ENCODE measurements around the gene KRTAP5-11. TPM values are rescaled to one million over a fixed set of nuclear protein-coding genes. Genes with fewer than 3 reads are reported as not detected.
"Not testable (repeated sequence)": the region's sequence is repeated elsewhere in the genome, so short reads cannot be mapped to it uniquely, and the experiment has no call there.

The KRTAP5-11 gene
- total and polyA plus RNA-seq, 2 donors (not counting 3 experiments of a cell fraction or from before 2014, with no cell fraction given), result not detected

DNA sequence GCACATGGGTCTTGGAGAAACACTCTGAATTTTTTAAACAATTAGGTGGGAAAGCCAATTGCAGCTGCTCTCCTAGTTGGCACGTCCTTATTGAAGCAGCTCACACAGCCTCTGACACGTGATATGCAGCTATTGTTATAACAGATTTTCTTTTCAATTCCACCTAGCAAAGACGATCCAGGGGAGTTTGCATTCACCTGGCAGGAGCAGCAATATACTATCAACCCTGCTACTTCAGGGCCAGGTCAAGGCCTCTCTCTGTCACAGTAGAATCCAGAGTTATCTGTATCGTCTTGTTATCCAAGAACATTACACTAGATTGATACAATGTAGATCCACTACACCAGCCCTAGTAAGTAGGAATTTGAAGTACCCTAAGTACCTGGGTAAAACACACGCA lies 8.3 kb downstream of the KRTAP5-11 start:
- Histone ChIP-seq H3K9ac (replicated peaks; ENCODE audit: extremely low read depth, insufficient read depth, low read length) (no peak overlapping the region), H3K27ac (ENCODE audit: insufficient read depth, low read depth, low read length) (no peak overlapping the region), H3K4me2 (ENCODE audit: insufficient read depth, low read length) (no peak overlapping the region), H3K4me3 (replicated peaks in 1 of 3; ENCODE audit: insufficient read depth in 1 of 3, low read depth in 1 of 3, low read length in 3 of 3) (no peak overlapping the region), H2AFZ (ENCODE audit: low read depth, low read length) (no peak overlapping the region), H3K9me3 (replicated peaks; ENCODE audit: control insufficient read depth, insufficient read depth, low read length) (no peaks in the 10 kb centered on the region), H3K4me1 (ENCODE audit: control insufficient read depth, extremely low read depth, insufficient read depth, low read length) (no peaks in the 10 kb centered on the region), H3K79me2 (ENCODE audit: control insufficient read depth, insufficient read depth, low read length) (no peaks in the 10 kb centered on the region), H3K27me3 (ENCODE audit: control insufficient read depth in 2 of 2, insufficient read depth in 2 of 2, low read length in 2 of 2) (peaks cover 0 to 2% of the 10 kb centered on the region in 2 experiments), H4K20me1 (replicated peaks; ENCODE audit: control insufficient read depth, extremely low read depth, insufficient read depth, low read length) (no peaks in the 10 kb centered on the region), H3K9me1 (replicated peaks; ENCODE audit: control insufficient read depth, extremely low read depth, insufficient read depth, low read length) (no peaks in the 10 kb centered on the region), H3K36me3 (ENCODE audit: control insufficient read depth in 2 of 2, extremely low read depth in 1 of 2, insufficient read depth in 2 of 2, low read length in 2 of 2) (no peaks in the 10 kb centered on the region)
- no peak for TF ChIP-seq EZH2 (IDR thresholded peaks at IDR 0.05; ENCODE audit: borderline replicate concordance, low read depth, low read length, severe bottlenecking)
- TF ChIP-seq POLR2A (IDR thresholded peaks at IDR 0.05; ENCODE audit: low read depth, low read length), result no peak
- no peak for TF ChIP-seq MYC (IDR thresholded peaks at IDR 0.05; ENCODE audit: low read depth, low read length)
- TF ChIP-seq JUN (IDR thresholded peaks at IDR 0.05; ENCODE audit: borderline replicate concordance, insufficient read depth, insufficient read length, low read depth), result no peak
- no peak for TF ChIP-seq GATA2 (IDR thresholded peaks at IDR 0.05; ENCODE audit: insufficient read depth, insufficient read length, low read depth, low read length)
- TF ChIP-seq FOS (IDR thresholded peaks at IDR 0.05; ENCODE audit: borderline replicate concordance, insufficient read depth, low read length), result no peak
- no peak for FAIRE-seq
- no peak for DNase-seq (ENCODE audit: low read depth, low spot score)
- BruUV-seq (replicated peaks), result no TSS peak
- POLR2A ChIA-PET, result no interaction called here
- intact Hi-C loops (cut with micrococcal nuclease) (no loop called here), dilution Hi-C loops (cut with MboI; ENCODE audit: extremely low pct_ligation_motif_present, low sequenced_read_pairs) (no loop called here)
- CTCF ChIA-PET, result interaction anchor here (3.5 kb wide), 1 partner anchor 11 kb away, joined by 15 read pairs; no protein-coding TSS in a partner anchor

DNA sequence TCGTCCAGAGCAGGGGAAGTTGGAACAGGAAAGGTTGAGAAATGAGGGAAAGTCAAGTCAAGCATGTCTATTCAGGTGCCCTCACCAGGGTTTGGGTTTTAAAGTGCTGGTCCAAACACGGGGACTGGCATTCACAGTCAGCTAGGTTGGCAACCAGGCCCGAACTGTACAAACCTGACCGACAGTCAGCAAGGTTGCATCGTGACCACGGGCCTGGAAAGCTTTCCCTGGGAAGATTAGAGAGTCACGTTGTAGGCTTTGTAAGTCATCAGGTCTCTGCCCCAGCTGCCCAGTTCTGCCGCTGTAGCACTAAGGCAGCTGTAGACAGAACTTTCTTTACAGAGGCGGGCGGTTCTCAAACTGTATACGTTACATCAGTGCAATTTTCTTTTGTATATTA lies 9.9 kb downstream of the KRTAP5-11 start:
- FAIRE-seq (no peak), DNase-seq (ENCODE audit: low read depth, low spot score) (no peak)
- no peaks in the 10 kb centered on the region for H3K4me1 ChIP-seq (ENCODE audit: control insufficient read depth, extremely low read depth, insufficient read depth, low read length)
- H3K4me2 ChIP-seq (ENCODE audit: insufficient read depth, low read length), result no peak overlapping the region
- no peaks in the 10 kb centered on the region for H4K20me1 ChIP-seq (replicated peaks; ENCODE audit: control insufficient read depth, extremely low read depth, insufficient read depth, low read length)
- no peak overlapping the region for H3K27ac ChIP-seq (ENCODE audit: insufficient read depth, low read depth, low read length)
- no peak overlapping the region for H3K4me3 ChIP-seq (replicated peaks in 1 of 3; ENCODE audit: insufficient read depth in 1 of 3, low read depth in 1 of 3, low read length in 3 of 3)
- intact Hi-C loops (cut with micrococcal nuclease) (no loop called here), dilution Hi-C loops (cut with MboI; ENCODE audit: extremely low pct_ligation_motif_present, low sequenced_read_pairs) (no loop called here)
- H3K36me3 ChIP-seq (ENCODE audit: control insufficient read depth in 2 of 2, extremely low read depth in 1 of 2, insufficient read depth in 2 of 2, low read length in 2 of 2), result no peaks in the 10 kb centered on the region
- peaks cover 0 to 2% of the 10 kb centered on the region in 2 experiments for H3K27me3 ChIP-seq (ENCODE audit: control insufficient read depth in 2 of 2, insufficient read depth in 2 of 2, low read length in 2 of 2)
- H2AFZ ChIP-seq (ENCODE audit: low read depth, low read length), result no peak overlapping the region
- POLR2A ChIA-PET, result no interaction called here
- CTCF ChIA-PET, result interaction anchor here (3.5 kb wide), 1 partner anchor 9 kb away, joined by 15 read pairs; no protein-coding TSS in a partner anchor
- no peaks in the 10 kb centered on the region for H3K9me1 ChIP-seq (replicated peaks; ENCODE audit: control insufficient read depth, extremely low read depth, insufficient read depth, low read length)
- H3K9ac ChIP-seq (replicated peaks; ENCODE audit: extremely low read depth, insufficient read depth, low read length), result no peak overlapping the region
- no peaks in the 10 kb centered on the region for H3K9me3 ChIP-seq (replicated peaks; ENCODE audit: control insufficient read depth, insufficient read depth, low read length)
- no TSS peak for BruUV-seq (replicated peaks)
- TF ChIP-seq EZH2 (IDR thresholded peaks at IDR 0.05; ENCODE audit: borderline replicate concordance, low read depth, low read length, severe bottlenecking), result no peak
- TF ChIP-seq MYC (IDR thresholded peaks at IDR 0.05; ENCODE audit: low read depth, low read length), result no peak
- TF ChIP-seq JUN (IDR thresholded peaks at IDR 0.05; ENCODE audit: borderline replicate concordance, insufficient read depth, insufficient read length, low read depth), result no peak
- no peaks in the 10 kb centered on the region for H3K79me2 ChIP-seq (ENCODE audit: control insufficient read depth, insufficient read depth, low read length)

GRCh38 chr11:71571101-71571850 lies 11.4 kb downstream of the KRTAP5-11 start:
- BruUV-seq (replicated peaks); H3K9ac ChIP-seq (replicated peaks; ENCODE audit: extremely low read depth, insufficient read depth, low read length); H3K9me3 ChIP-seq (replicated peaks; ENCODE audit: control insufficient read depth, insufficient read depth, low read length); H3K9me1 ChIP-seq (replicated peaks; ENCODE audit: control insufficient read depth, extremely low read depth, insufficient read depth, low read length); H3K36me3 ChIP-seq (ENCODE audit: control insufficient read depth in 2 of 2, extremely low read depth in 1 of 2, insufficient read depth in 2 of 2, low read length in 2 of 2); H3K4me1 ChIP-seq (ENCODE audit: control insufficient read depth, extremely low read depth, insufficient read depth, low read length); H3K4me3 ChIP-seq (replicated peaks in 1 of 3; ENCODE audit: insufficient read depth in 1 of 3, low read depth in 1 of 3, low read length in 3 of 3); POLR2A ChIA-PET; FAIRE-seq; H3K27ac ChIP-seq (ENCODE audit: insufficient read depth, low read depth, low read length); dilution Hi-C loops (cut with MboI; ENCODE audit: extremely low pct_ligation_motif_present, low sequenced_read_pairs); H3K4me2 ChIP-seq (ENCODE audit: insufficient read depth, low read length); H3K27me3 ChIP-seq (ENCODE audit: control insufficient read depth in 2 of 2, insufficient read depth in 2 of 2, low read length in 2 of 2); H4K20me1 ChIP-seq (replicated peaks; ENCODE audit: control insufficient read depth, extremely low read depth, insufficient read depth, low read length); H3K79me2 ChIP-seq (ENCODE audit: control insufficient read depth, insufficient read depth, low read length); intact Hi-C loops (cut with micrococcal nuclease); H2AFZ ChIP-seq (ENCODE audit: low read depth, low read length); DNase-seq (ENCODE audit: low read depth, low spot score): not testable (repeated sequence)
- CTCF ChIA-PET, result interaction anchor here (2.5 kb wide), 1 partner anchor 9 kb away, joined by 7 read pairs; no protein-coding TSS in a partner anchor
